ENCODE measurements around the gene TAPT1.

Gene TAPT1

DNA sequence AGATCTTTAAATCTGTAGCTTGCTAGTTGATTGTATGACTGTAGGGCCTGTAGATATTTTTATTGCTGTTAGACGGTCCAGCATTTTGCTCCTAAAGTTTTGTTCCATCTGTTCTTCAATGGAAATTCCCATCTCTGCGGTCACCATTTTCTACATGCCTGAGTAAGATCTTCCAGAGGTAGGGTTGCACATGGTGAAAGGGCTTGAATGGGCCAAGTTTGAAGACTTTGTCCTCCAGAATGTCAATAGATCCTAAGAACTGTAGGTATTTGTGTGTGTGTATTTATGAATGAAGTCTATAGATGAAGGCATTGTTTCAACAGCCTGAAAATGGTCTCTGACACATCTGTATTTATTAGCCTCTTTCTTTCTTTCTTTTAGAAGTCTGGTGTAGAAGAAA lies 22.3 kb upstream of the TAPT1 start:
- DNase-seq (ENCODE audit: low spot score): no peak

DNA sequence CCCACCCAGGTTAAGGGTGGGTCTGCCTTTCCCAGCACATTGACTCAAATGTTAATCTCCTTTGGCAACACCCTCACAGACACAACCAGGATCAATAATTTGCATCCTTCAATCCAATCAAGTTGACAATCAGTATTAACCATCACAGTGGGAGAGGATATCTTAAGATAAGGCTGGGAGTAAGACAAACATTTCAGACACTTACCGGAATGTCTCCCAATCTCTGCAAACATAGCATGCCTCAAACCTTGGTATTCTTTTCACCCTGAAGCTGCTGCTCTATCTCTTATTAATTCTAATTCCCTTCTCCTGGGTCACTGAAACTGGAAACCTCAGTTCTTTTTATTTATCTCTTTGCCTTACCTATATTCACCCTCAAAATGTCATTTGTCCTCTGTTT lies 19.0 kb upstream of the TAPT1 start:
- no peak for DNase-seq (ENCODE audit: low spot score)

DNA sequence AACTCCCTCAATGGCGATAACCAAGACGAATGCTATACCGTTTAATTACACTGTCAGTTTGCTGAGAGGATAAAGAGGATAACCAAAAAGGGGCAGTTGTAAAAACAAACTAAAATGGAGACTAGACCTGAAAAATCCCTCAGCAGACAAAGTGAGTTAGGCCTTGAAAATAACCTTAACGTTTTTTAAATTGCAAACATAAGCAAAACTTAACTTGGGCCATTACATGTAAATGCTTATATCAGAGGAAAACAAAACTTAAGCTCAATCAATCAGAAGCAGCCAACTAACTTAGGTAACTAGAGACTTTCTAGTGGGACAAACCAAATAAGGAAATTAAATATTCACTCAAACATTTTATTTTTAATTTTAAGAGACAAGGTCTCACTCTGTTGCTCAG lies 17.0 kb upstream of the TAPT1 start:
- no peak for DNase-seq (ENCODE audit: low spot score)

DNA sequence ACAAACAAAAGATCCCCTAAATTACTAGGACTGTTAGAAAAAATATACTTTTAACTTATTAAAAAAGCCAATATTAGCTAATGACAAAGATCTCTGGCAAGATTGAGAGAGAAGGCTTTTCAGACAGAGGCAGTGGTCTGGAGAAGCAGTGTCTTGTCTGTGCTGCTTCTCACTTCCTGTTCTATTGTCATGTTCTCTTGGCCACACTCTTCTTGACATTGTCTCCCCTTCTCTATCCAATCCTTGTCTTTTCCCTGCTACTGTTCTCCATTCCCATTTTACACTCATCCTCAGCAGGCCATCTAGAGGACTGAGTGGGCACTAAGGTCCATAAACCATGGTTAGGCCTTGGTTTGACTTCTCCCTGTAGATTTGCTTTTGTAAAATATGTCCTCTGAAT lies 14.0 kb upstream of the TAPT1 start:
- DNase-seq (ENCODE audit: low spot score): no peak

DNA sequence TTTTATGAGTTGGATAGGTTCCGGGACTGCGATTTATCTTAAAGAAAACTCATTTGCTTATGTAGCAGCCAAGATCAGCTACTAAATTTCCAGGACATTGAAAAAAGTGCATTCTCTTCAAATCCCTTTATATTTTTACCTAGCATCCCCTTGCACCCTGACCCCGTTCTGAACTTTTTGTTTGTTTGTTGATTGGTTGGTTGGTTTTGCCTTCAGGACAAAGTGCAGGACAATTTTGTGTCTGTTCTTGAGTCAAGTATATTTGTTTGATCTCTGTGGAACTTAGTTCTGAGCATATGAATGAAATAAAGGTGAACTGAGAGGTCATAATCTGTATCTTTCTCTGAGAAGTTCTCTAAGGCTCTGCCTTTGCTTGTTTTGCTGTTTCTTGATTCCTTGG lies 12.8 kb upstream of the TAPT1 start:
- DNase-seq (ENCODE audit: low spot score): no peak

DNA sequence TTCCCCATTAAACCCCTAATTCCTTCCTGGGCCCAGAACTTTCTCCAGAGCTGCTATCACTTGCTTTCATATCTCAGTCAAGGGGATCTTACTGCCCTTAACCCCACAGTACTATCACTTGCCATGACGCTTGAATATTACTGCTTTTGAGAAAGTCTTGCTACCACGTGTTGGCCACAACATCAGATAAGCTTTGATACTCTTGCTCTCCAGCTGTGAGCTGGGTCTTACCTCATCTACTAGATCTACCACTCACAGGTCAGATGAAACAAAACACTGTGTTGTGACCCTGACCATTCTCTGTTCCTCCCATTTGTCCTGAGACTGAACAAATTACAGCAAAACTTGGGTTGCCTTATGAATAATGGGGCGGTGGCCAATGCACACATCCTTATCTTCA lies 12.1 kb upstream of the TAPT1 start:
- no peak for DNase-seq (ENCODE audit: low spot score)

DNA sequence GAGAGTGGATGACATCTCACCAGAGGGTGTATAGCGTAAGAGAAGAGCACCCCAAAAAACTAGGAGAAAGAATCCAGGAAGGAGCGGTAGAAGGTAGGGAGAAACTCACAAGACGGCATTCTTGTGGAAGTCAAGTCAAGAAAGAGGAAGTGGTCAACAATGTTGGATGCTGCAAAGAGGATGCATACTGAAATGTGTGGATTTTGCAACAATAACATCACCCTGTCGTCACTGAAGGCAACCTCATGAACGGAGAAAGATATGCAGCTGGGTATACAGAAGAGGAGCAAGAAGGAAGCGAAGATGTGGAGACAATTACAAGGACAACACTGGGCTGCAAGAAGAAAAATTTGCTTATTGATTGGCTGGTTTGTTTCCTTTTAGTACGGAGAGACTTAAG lies 11.4 kb upstream of the TAPT1 start:
- no peak for DNase-seq (ENCODE audit: low spot score)

DNA sequence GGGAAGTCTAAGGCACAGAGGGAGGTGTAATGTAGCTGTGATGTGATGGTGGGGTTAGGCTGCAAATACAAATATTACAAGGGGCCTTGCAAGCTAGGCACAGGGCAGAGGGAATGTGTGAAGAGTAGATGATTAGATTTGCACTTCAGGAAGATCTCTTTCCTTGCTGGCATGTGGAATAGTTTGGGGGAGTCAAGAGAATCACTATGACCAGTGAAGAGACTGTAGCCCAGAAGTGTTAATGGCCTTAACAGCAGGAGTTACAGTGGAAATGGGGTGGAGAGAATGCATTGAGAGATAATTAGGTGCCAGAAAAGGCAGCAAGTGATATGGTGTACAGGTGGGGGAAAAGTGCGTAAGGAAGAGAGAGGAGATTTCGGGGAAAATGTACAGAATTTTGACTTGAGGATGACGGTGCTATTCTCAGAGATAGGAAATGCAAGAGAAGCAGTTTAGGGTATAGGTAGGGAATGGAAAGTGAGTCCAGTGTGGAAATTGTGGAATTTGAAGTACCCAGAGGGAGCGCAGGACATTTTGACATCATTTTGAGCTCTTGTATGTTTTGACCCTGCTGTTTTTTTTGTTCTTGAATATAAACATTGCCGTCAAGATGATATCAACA lies 10.2 kb upstream of the TAPT1 start:
- DNase-seq (ENCODE audit: low spot score): no peak

DNA sequence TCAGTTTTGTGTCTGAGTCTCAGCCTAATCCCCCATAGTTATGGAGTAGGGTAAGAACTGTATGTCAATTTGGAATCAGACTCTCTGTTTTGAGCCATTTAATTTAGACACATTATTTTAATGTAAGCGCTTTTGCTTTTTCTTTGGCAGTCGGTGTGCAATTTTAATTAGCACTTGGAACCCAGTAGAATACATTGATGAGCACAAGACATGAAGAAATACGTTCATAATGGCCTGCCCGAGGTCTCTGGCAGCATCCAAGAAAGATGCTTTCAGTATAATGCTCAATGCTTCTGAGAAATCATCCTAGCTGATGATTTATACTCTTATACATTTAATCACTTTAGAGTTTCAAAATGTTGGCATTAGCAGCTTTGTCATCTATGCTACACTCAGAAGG lies 8.9 kb upstream of the TAPT1 start:
- DNase-seq (ENCODE audit: low spot score): no peak

DNA sequence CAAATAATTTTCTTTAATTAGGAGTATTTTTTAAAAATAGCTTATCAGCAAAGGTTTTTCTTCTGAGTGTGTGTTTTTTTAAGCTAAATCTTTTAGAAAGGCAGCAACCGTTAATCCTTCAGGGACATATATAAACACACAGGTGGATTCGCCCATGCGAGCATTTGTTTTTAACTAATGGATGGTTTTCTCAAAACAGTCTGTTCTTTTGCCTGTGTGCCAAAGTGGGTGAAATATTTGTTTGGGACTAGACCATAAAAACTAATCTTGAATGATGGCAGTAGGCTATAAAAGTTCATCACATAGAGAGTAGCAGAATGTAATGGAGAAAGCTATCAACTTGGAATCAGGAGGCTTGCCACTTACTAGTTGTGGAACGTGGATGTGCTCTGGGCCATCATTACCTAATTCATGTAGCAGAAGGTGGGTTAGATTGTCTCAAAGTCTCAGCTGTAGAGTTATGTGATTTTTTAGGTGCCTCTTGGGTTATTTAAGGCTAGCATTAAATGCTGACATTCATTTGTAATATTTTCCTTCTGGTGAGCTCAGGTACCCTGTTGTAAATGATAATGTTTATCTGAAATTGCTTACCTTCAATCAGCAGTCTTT lies 7.4 kb upstream of the TAPT1 start:
- no peak for DNase-seq (ENCODE audit: low spot score)

DNA sequence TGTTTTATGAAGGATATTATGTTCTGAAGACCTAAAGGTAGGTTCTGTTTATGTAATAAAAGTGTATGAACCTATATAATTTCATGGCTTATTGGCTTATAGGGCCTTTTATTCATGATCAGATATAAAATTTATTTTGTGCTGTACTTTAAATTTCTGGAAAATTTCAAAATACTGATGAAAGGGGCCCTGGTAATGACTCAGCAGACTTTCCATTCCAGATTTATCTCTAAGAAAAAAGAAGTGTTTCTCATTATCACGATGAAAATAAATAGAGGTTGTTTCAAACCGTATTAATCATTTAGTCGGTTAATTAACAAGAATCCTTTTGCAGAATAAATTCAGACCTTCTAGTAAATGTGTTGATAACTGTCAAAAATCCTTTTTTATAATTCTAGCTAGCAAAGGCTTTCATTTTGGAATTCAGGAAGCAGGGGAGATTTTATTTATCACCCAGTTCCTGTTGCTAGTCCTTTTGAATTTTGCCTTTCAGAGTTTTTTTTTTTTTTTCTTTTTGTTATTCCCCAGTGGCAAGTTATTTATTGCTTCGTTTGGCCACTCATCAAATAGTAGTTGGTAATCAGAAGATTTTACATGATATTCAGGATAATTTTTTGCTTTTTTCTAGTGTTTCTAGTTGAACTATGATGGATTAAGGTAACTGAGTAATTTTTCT lies 5.4 kb upstream of the TAPT1 start:
- DNase-seq (ENCODE audit: low spot score): no peak

DNA sequence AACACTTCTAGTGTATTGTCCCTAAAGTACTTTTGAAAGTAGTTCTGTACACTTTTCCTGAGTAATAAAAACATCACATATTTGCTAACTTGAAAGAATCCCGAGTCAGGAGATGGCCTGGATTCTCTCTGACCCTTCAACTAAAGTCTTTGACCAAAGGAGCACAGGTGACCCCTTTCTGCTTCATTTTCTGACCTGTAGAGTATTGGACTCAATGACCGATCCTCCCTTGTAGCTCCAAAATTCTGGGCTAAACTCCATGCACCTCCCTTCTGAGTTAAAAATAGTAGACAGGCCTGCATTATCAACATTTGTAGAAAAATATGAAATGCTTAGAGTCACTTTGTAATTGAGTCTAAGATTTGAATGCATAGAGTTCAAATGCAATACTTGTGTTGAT lies 4.0 kb upstream of the TAPT1 start:
- DNase-seq (ENCODE audit: low spot score): no peak

DNA sequence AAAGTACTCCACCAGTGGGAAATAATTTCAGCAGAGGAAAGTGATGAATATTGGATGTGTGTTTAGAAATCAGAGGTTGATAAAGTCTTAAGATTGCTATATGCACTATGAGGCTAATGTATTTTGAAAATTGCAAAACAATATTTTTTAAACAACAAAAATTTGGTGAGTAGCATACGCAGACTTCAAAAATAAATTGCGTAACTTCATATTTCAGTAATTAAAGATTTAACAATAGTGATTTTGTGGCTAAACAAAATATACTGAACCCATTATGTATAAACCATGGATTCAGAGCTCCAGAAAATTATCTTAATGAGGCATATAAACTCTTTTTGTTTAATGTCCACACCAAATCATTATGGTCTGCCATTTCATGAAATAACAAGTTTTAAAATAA lies 3.3 kb upstream of the TAPT1 start:
- no peak for DNase-seq (ENCODE audit: low spot score)

DNA sequence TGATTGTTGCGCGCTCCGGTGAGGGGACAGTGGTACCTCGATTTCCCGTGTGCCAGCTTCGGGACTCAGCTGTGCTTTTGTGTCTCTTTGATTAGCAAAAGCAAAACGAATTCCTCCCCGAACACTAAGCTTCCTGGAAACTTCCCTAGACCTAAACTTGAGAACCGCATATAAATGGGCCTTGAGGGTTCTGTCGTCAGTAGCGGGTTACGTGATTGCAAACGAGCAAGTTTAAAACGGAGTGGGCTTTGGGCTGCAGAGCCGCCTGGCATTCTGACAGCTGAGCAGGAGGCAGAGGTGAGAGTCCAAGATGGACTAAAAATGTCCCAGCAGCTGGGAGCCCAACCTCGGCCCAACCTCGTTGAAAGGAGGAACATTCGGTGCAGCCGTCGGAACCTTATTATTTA lies 1.2 kb upstream of the TAPT1 start:
- peak; percentile 3 for DNase-seq (ENCODE audit: low spot score)

DNA sequence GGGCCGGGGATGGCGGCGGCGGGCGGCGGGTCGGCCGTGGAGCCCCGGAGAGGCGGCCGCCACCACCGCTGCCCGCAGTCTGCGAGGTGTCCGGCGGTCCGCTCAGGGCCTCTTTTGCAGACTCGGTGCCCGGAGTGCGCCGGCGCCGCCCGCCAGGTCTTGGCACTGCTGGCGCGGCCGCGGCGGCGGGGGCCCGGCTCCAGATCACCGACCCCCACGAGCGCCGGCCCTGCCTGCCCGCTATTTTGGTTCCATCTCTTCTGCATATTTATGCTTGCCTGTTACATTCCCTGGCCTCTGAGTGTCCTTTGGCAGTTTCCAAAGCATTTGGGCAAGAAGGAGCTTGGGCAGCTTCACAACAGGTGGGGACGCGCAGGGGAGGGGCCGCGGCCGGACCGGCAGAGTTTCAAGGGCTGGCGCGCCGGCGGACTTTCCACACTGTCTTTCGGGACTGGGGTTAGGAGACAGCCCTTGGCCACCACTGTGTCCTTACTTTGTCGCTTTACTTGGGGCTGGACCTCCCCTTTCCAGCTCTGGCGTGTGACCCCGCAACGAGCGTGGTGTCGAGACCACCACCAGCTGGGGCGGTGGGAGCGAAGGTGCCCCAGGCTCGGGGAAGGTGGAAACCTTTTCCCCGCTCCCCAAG lies 668 bp upstream of the TAPT1 start:
- DNase-seq (ENCODE audit: low spot score): peak; percentile 5

DNA sequence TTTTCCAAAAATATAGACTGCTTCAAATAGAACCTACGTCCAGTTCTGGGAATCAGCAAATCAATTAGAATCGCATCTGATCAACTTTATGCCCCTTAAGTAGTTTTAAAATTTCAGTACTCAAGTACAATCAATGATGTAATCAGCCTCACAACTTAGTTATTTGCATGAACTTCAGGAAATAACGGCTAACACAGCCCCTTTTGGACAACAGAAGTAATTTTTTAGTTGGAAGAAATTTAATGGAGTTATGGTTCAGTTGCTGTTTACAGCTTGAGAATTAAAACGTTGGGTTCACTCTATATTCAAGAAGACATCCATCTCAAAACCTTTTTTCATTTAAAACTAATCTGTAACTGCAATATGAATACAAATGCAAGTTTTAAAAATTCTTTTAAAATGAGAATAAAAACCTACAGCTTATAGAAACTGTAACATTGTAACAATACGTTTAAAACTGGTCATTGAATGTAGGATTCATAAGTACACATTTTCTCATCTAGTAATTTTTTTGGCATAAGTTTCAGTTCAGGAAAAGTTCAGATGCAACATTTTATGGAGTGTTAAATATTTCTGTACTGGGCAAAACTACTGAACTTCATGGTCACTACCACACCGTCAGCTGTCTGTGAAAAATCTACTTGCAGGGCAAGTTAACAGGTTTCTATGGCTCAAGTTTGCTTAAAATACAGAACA lies 956 bp downstream of the TAPT1 start:
- no peak for DNase-seq (ENCODE audit: low spot score)

DNA sequence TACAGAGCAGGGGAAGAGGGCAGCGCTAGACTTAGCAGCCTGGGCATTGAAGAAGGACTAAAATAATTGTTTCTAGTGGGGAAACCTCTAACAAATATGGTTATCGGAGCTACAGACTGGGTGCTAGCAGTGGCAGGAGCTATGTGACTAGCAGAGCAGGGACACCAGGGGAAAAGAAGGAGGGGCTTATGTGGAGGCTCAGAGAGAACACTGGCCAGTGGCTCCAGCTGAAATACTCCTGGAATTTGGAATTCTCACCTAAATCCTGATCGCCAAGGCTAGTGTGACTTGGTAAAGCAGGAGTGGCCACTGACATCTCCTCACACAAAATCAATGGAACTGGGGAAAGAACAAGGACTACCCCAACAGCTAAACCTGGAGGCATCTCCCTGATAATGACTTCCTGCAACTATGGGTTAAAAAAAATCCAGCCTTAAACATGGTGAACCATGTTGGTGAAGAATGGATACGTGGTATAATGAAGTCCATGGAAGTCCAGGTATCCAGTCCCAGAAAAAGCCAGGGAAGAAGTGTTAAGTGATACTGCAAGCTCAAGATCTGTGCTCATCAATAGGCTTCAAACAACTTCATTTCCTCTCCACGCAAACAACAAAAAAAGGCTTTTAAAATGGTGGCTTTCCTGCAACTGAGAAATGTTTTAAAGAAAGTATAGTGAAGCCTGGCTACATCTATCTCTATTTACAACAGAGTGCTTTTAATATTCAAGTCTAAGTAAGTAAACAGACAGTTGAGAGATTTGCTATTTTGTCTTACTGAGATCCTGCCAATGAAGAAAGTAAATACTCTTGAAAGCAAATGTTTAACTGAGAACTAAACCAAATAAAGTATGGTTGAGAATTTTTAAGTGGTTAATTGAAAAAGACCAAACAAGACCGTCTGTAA lies 1.8 kb downstream of the TAPT1 start:
- DNase-seq (ENCODE audit: low spot score): no peak

DNA sequence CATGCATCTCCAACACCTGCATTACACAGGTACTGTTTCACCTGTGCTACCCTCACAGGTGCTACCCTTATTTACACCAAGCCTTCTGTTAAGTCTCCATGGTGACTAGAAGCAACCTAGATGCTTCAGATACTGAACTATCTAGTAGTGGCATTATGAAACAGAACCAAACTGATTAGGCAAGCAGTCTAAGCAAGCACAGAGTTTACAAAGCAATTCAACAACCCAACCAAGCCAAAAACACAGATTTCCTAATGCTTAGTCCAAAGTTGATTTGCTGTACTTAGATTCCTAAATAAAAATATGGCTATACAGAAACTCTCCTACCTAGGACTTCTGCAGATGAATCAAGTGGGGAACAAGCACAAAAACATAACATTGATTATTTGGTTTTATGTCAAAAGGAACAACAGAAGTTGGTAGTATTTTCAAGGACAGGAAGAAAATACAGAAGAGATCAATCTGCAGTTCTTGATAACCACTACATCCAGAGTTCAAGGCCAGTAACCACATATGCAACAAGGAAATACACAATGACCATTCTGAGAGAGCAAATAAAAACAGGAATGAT lies 3.2 kb downstream of the TAPT1 start:
- no peak for DNase-seq (ENCODE audit: low spot score)

DNA sequence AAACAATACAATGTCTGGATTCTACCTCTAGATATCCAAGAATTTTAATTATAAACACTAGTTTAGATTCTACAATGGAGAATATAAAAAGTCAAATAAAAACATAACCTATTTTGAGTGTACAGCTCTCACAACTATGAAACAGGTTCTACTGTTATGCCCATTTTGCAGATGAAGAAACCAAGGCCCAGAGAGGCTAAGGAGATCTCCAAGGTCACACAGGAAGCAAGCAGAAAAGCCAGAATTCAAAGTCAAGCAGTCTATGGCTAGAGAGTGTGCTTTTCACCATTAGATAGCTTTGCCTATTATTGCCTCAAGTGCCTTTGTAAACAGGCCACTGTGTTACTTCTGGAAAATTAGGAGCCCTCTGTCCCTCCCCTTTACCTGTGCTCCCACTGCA lies 7.3 kb downstream of the TAPT1 start:
- DNase-seq (ENCODE audit: low spot score): no peak

DNA sequence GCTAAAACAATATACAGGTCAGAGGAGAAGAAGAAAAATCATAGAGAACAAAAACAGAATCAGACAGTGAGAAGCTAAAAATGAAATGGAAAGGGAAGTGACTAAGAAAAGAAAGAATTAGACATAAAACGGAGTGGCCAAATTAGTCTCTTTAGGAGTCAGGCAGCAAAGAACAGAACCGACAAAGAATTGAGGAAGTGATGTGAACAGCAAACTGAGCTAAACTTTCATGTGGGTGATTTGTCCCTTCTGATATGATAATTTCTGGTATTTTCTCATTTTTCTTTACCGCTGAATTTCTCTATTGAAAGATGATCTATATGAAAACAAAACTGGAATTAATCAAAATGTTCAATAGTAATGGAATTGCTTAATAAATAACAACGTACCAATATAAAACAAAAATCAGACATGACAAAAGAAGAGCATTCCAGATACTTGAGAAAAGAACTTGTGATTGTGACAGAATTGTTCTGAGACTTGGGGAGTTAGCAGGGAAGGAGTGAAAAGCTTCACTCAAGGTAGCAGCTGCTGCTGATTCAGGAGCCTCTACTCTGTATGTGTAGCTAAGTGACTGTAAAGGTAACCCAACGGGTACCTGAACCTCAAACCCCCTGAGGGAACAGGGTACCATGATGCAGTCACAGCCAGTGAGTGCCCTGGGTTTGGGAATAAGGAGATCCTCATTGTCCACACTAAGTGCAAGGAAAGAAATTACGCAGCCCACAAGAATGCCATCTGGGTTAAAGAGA lies 8.8 kb downstream of the TAPT1 start:
- no peak for DNase-seq (ENCODE audit: low spot score)

DNA sequence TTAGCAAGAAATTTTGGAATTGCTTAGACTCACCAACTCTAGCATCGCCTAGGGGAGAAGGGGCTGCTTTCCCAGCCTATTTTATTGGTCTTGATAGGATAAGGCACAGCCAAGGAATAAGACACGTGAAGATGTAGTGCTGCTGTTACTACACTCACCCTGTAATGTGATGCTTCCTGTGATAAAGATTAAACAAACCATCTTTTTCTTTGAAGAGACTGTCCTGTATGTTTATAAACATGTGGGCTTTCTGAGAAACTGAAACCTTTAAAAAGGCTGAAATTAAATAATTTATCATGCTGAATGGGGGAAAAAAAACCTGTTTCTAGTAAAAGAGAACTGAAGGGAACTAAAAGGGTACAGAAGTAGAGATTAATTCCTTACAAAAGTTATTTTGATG lies 13.2 kb downstream of the TAPT1 start:
- no peak for DNase-seq (ENCODE audit: low spot score)

Data from CD4-positive, alpha-beta T cell treated with Interleukin-6 at 100 ng/mL for 8 hours (primary cell).